HUES48 (cell line): ENCODE measurements around the gene YJEFN3.
A peak's percentile ranks its signal among the peaks of the same experiment; 100 is the strongest.

Experiments used
- H3K27ac ChIP-seq: one replicate; pipeline ENCODE4 v1.7.0; 2013; ENCODE audit warnings: low read depth, low read length, inconsistent platforms
- H3K27me3 ChIP-seq: 2 replicates; pipeline ENCODE4 v1.6.1; 2013; ENCODE audit warnings: mild to moderate bottlenecking, low read length; ENCODE audit not compliant: control insufficient read depth, insufficient read depth
- H3K36me3 ChIP-seq: 2 replicates; pipeline ENCODE4 v1.6.1; 2013; ENCODE audit warnings: low read length; ENCODE audit not compliant: control insufficient read depth, insufficient read depth
- H3K4me1 ChIP-seq: 2 replicates; pipeline ENCODE4 v1.6.1; 2013; ENCODE audit warnings: mild to moderate bottlenecking, low read length; ENCODE audit not compliant: control insufficient read depth, insufficient read depth
- H3K4me3 ChIP-seq: 2 replicates; pipeline ENCODE4 v1.5.1; 2013; ENCODE audit warnings: mild to moderate bottlenecking, low read depth, low read length
- H3K9ac ChIP-seq: 2 replicates; pipeline ENCODE4 v1.6.1; 2013; ENCODE audit warnings: mild to moderate bottlenecking, low read depth, low read length, moderate library complexity
- H3K9me3 ChIP-seq: 2 replicates; pipeline ENCODE4 v1.6.1; 2013; ENCODE audit warnings: low read length; ENCODE audit not compliant: control insufficient read depth, insufficient read depth

YJEFN3 gene

DNA sequence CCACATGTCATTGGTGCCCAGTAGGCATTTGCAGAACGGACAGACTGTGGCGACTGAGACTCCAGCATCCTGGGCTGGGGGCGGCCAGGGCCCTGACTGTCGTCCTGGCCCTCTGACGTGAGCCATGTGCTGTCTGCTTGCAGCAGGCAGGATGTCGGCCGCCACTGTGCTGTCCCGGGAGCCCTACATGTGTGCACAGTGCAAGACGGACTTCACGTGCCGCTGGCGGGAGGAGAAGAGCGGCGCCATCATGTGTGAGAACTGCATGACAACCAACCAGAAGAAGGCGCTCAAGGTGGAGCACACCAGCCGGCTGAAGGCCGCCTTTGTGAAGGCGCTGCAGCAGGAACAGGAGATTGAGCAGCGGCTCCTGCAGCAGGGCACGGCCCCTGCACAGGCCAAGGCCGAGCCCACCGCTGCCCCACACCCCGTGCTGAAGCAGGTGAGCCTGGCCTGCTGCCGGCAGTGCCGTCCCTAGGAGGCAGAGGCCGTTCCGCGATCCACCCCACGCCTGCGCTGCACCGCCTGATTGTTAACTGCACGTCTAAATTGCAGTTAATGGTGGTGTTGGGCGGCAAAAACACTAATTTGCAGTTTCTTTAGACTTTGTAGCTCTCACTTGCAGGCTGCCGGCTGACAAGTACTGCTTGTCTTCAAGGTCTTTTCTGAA lies 27.6 kb upstream of the YJEFN3 start:
- no peak overlapping the region for H3K4me3 ChIP-seq
- no peaks in the 10 kb centered on the region for H3K27me3 ChIP-seq
- H3K27ac ChIP-seq: no peak overlapping the region
- H3K4me1 ChIP-seq: no peaks in the 10 kb centered on the region
- H3K9me3 ChIP-seq: no peaks in the 10 kb centered on the region
- H3K9ac ChIP-seq: no peak overlapping the region
- peaks cover 99% of the 10 kb centered on the region for H3K36me3 ChIP-seq

DNA sequence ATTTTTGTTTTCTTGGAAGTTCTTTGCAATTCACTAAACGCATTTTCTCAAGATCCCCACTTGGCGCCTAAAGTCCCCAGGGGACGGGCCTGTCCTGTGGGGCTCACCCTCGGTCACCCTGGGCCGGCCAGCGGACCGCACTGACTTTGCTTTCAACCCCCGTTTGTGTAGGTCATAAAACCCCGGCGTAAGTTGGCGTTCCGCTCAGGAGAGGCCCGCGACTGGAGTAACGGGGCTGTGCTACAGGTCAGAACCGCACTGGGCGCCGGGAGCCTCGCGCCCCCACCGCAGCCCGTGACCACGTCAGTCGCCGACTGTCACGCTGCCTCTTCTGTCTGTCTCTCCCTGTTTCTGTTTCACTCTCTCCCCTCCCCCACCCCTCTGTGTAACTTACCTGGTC lies 26.9 kb upstream of the YJEFN3 start:
- no peaks in the 10 kb centered on the region for H3K4me1 ChIP-seq
- no peak overlapping the region for H3K4me3 ChIP-seq
- H3K9ac ChIP-seq: no peak overlapping the region
- no peak overlapping the region for H3K27ac ChIP-seq
- H3K36me3 ChIP-seq: peaks cover 99% of the 10 kb centered on the region
- no peaks in the 10 kb centered on the region for H3K9me3 ChIP-seq
- no peaks in the 10 kb centered on the region for H3K27me3 ChIP-seq

DNA sequence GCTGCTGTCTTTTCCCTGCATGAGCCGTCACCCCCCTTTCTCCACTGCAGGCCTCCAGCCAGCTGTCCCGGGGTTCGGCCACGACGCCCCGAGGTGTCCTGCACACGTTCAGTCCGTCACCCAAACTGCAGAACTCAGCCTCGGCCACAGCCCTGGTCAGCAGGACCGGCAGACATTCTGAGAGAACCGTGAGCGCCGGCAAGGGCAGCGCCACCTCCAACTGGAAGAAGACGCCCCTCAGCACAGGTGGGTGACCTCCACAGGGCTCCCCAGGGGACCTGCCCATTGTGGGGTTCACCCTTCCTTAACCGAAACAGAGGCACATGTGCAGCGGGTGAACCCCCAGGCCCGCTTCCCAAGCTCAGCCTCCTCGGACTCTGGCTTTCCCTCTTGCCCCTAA lies 26.4 kb upstream of the YJEFN3 start:
- Histone ChIP-seq H3K9ac (no peak overlapping the region), H3K4me3 (no peak overlapping the region), H3K36me3 (peaks cover 99% of the 10 kb centered on the region)

DNA sequence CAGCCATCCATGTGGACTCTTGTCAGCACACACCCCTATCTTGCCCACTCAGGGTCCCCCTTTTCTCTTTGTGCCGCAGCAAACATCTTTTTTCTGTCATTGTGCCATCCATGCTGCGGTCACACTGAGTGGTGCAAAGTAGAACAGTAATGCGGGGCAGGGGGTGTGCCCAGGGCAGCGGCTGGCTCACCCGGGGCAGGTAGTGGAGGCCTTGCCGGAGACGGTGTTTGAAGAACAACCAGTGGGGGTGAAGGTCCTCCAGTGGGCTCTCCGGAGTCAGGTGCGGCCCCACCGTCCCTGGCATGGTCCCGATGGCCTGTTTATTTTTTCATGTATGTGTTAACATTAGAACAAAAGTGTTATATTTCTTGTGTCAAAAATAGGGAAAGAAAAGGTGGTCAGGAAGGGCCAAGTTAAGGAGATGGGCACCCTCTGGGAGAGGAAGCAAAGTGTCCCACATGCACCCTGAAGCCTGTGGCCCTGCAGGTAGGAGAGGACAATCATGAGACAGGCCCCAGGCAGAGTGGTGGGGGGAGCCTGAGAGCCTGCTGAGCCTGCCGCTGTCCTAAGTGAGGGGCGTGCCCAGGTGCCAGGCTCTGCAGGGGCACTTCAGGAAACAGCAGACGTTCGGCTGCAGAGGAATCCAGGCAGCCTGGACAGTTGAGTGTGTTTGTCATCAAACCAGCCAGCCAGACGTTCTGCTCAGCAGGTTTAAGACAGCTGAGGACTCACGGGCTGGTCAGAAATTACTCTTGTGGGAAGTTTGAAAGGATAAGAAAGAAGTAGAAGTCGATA lies 25.7 kb upstream of the YJEFN3 start:
- Histone ChIP-seq H3K27ac (no peak overlapping the region), H3K4me3 (no peak overlapping the region), H3K4me1 (no peaks in the 10 kb centered on the region), H3K9me3 (no peaks in the 10 kb centered on the region), H3K27me3 (no peaks in the 10 kb centered on the region), H3K36me3 (peaks cover 97% of the 10 kb centered on the region), H3K9ac (no peak overlapping the region)

More for the DNA sequence above, 26.4 kb upstream of the YJEFN3 start:
- H3K27ac ChIP-seq: no peak overlapping the region
- no peaks in the 10 kb centered on the region for H3K9me3 ChIP-seq
- H3K27me3 ChIP-seq: no peaks in the 10 kb centered on the region
- H3K4me1 ChIP-seq: no peaks in the 10 kb centered on the region

DNA sequence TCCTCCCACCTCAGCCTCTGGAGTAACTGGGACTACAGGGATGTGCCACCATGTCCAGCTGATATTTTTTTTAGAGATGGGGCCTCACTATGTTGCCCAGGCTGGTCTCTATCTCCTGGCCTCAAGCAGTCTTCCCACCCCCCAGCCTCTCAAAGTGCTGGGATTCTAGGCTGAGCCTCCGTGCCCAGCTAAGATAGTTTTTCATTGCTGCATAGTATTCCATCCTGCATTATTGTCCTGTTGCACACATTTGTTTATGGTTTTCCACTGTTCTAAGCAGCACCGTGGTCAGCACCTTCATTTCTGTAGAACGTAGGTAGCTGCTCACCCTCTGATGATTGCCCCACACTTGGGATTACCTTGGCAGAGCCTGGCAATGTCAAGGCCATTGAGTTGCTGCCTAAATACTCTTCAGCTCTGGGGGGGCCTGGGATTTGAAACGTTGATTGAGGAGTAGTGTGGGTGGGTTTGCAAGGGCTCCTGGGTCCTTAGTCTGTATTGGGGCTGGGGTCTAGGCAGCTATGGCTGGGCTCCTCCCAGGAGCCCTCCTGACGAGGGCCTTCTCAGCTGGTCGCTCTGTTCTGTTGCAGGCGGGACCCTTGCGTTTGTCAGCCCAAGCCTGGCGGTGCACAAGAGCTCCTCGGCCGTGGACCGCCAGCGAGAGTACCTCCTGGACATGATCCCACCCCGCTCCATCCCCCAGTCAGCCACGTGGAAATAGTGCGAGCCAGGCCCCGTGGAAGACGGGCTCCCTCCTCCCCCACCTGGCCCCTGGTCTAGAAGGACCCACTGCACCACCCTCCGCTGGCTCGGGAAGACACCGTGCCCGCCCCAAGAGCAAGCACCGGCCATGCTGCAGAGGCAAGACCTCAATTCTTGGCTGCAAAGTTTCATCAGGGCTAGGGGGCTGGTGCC lies 23.7 kb upstream of the YJEFN3 start:
- H3K27ac ChIP-seq: no peak overlapping the region
- H3K4me1 ChIP-seq: no peaks in the 10 kb centered on the region
- H3K9ac ChIP-seq: no peak overlapping the region
- no peaks in the 10 kb centered on the region for H3K27me3 ChIP-seq
- H3K4me3 ChIP-seq: no peak overlapping the region
- H3K9me3 ChIP-seq: no peaks in the 10 kb centered on the region
- H3K36me3 ChIP-seq: peaks cover 77% of the 10 kb centered on the region

DNA sequence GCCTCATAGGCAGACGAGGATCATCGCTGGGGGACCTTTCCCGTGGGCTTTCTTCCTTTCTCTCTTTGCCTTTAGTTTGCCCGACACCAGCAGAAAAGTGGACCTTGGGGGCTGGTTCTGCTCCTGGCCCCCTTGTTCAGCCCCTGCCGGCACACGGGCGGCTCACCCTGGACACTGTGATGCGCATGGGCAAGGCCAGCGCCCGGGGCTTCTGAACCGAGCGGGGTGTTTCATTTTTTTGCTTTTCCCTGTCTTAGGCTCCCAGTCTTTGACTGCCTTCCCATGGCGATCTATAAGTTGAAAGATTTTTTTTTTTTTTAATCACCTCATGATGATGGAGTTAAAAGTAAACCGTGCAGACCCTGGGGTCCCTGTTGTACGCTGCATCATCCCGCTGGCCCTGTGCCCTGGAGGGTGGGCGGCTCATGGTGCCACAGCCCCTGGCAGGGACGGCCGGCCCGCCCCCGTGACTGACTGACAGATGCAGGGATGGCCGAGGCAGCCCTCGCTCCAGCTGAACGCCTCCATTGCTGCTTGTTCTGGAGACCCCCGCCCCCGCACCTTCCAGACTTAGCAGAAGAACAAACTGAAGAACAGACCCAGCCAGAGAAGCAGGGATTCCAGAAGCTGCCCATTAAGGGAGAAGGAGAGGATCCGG lies 22.9 kb upstream of the YJEFN3 start:
- H3K27ac ChIP-seq: no peak overlapping the region
- no peaks in the 10 kb centered on the region for H3K27me3 ChIP-seq
- H3K4me3 ChIP-seq: no peak overlapping the region
- H3K4me1 ChIP-seq: no peaks in the 10 kb centered on the region
- no peak overlapping the region for H3K9ac ChIP-seq
- no peaks in the 10 kb centered on the region for H3K9me3 ChIP-seq
- H3K36me3 ChIP-seq: peaks cover 69% of the 10 kb centered on the region

DNA sequence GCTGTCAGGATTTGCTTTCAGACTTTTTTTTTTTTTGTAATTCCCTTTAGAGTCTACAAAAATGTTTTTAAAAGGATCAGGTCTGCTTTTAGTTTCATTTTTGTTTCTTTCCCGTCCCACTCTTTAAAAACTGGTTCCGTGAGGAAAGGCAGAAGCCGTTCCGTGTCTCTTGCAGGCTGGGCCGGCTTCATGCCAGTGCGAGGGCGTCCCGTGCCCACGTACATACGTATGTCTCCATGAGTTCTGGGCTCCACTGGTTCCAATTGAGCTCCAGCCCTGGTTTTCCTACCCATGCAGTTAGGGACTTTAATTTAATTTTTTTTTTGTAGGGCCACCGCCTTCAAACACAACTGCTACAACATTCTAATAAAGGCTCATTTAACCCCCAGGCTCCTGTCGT lies 22.1 kb upstream of the YJEFN3 start:
- Histone ChIP-seq H3K9me3 (no peaks in the 10 kb centered on the region), H3K27ac (no peak overlapping the region), H3K36me3 (peaks cover 61% of the 10 kb centered on the region), H3K27me3 (no peaks in the 10 kb centered on the region), H3K4me1 (no peaks in the 10 kb centered on the region), H3K9ac (no peak overlapping the region), H3K4me3 (no peak overlapping the region)

DNA sequence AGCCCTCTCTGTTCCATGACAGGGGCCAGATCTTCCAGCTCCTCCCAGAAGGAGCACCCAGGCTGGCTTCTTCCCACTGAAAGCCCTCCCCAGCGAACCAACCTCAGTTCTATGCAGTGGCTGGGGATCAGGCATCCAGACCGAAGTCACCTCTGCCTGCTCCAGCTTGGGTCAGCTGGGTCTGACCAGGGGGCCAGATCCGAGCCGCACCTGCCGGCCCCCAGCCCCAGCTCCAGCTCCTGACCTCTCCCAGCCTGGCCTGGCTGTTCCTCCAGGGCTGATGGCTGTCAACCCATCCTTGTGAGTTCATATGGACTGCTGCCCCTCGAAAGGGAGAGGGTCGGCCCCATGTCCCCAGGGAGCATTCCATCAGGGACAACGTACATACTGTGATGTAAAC lies 21.4 kb upstream of the YJEFN3 start:
- Histone ChIP-seq H3K9me3 (no peaks in the 10 kb centered on the region), H3K9ac (no peak overlapping the region), H3K27me3 (no peaks in the 10 kb centered on the region), H3K4me1 (no peaks in the 10 kb centered on the region), H3K27ac (no peak overlapping the region), H3K36me3 (peaks cover 53% of the 10 kb centered on the region), H3K4me3 (no peak overlapping the region)

DNA sequence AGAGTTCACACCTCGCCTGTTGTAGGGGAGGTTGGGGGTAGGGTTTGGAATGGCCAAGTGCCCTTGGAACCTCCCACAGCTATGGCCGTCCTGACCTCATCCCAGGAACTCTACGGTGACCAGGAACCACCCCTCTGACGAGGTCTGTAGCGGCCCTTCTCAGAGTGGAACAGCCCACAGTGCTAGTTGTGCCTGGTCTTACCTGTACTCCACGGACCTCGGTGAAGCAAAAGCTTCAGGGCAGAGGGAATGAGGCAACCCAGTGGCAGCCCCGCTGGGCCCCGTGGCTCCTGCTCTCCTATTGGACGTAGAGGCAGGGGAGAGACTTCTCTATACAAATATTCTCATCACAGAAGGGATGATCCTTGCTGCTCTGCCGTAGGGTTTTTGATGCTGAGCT lies 20.5 kb upstream of the YJEFN3 start:
- Histone ChIP-seq H3K36me3 (peaks cover 45% of the 10 kb centered on the region), H3K4me1 (no peaks in the 10 kb centered on the region), H3K27me3 (no peaks in the 10 kb centered on the region), H3K27ac (no peak overlapping the region), H3K9me3 (no peaks in the 10 kb centered on the region), H3K4me3 (no peak overlapping the region), H3K9ac (no peak overlapping the region)

DNA sequence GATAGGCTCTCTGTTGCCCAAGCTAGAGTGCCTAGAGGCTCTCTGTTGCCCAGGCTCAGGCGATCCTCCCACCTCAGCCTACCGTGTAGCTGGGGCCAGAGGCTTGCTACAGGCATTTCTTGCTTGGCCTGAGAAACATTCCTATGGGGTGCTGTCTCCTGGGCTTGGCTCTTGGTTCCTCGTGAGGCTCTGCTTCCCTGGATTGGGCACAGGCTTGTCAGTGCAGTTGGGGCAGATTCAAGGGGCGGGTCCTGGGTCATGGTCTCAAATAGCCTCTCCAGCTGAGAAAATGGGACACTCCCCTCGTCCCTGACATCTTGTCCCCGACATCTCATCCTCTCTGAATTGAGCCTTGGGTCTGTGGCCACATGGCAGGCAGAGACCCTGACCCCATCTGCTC lies 18.3 kb upstream of the YJEFN3 start:
- Histone ChIP-seq H3K9ac (no peak overlapping the region), H3K27ac (peak overlapping the region; percentile 12), H3K9me3 (no peaks in the 10 kb centered on the region), H3K4me3 (no peak overlapping the region), H3K4me1 (no peaks in the 10 kb centered on the region; the same call in 1 of the 2 replicates), H3K36me3 (peaks cover 23% of the 10 kb centered on the region), H3K27me3 (no peaks in the 10 kb centered on the region)
